Heart left ventricle (tissue), 16 donors: Measurements from ENCODE around the gene HLA-DQA2. TPM values are rescaled to one million over a fixed set of nuclear protein-coding genes. Genes with fewer than 3 reads are reported as not detected.

Experiments
- ATAC-seq, 4 donors: fragments of 200-7000 bp; cut with Tn5 transposase; one replicate each; pipeline ENCODE4 v1.9.1; 2020 to 2022; ENCODE audit warnings: moderate library complexity in 4 of 4, mild to moderate bottlenecking in 3 of 4, moderate number of reproducible peaks in 1 of 4
- DNase-seq, 5 donors: peaks; one replicate each; pipeline ENCODE4 v3.0.0-alpha.2; 2020
- H3K27ac ChIP-seq, 12 donors: fragments of 200-600 bp; sonication (generic) in 4 of 12; one replicate each; pipeline versions ENCODE4 v1.5.0 to v1.8.0; 2016 to 2022; ENCODE audit warnings: mild to moderate bottlenecking in 2 of 12
- H3K27me3 ChIP-seq, 9 donors: fragments of 200-600 bp; sonication (generic) in 2 of 9; one replicate each; pipeline versions ENCODE4 v1.5.1 to v1.8.0; 2016 to 2022; ENCODE audit warnings: mild to moderate bottlenecking in 3 of 9
- H3K36me3 ChIP-seq, 9 donors: fragments of 200-600 bp; sonication (generic) in 2 of 9; one replicate each; pipeline versions ENCODE4 v1.5.0 to v1.8.0; 2018 to 2022; ENCODE audit warnings: mild to moderate bottlenecking in 2 of 9
- H3K4me1 ChIP-seq, 12 donors: fragments of 200-600 bp; sonication (generic) in 4 of 12; one replicate each; pipeline versions ENCODE4 v1.5.0 to v1.8.0; 2016 to 2022; ENCODE audit warnings: mild to moderate bottlenecking in 3 of 12
- H3K4me3 ChIP-seq, 12 donors: fragments of 200-600 bp; sonication (generic) in 4 of 12; one replicate each; pipeline versions ENCODE4 v1.5.0 to v1.8.0; 2017 to 2022; ENCODE audit warnings: mild to moderate bottlenecking in 9 of 12, moderate library complexity in 4 of 12
- H3K9me3 ChIP-seq, 12 donors: fragments of 200-600 bp; sonication (generic) in 4 of 12; one replicate each; pipeline versions ENCODE4 v1.5.0 to v1.8.0; 2016 to 2022; ENCODE audit warnings: mild to moderate bottlenecking in 1 of 12
- CTCF ChIP-seq, 12 donors: fragments of 200-600 bp; sonication (generic) in 4 of 12; IDR thresholded peaks; one replicate each; pipeline versions ENCODE4 v1.5.0 to v1.8.0; 2018 to 2022; ENCODE audit warnings: antibody characterized with exemption in 12 of 12, mild to moderate bottlenecking in 5 of 12
- POLR2A ChIP-seq, 2 donors: fragments of 450-650 bp; IDR thresholded peaks; one replicate each; pipeline ENCODE4 v1.6.1; 2017; ENCODE audit warnings: antibody characterized with exemption in 2 of 2, mild to moderate bottlenecking in 2 of 2, moderate library complexity in 2 of 2
- WGBS, 4 donors: extraction: QIAGEN DNeasy Blood & Tissue Kit in 2 of 4; methylation state at CpG; one replicate each; pipeline versions ENCODE4 v1.1.5 to v1.1.7; 2013 to 2018; 5-methylcytosine and 5-hydroxymethylcytosine counted together
- intact Hi-C, 10 donors: fragments of 100-400 bp; cut with DNase I; formaldehyde crosslinking; loops; one replicate each; pipeline versions ENCODE4 v1.11.1 to v1.14.2; 2022
- polyA plus RNA-seq, 2 donors: library from polyadenylated mRNA; stranded (reverse); fragments of 200-250 nt; gene quantifications; one replicate each; pipeline ENCODE4 v1.2.3, GENCODE V29; 2013
- total RNA-seq, 9 donors: library from RNA; depleted of rRNA in 2 of 9; stranded (reverse); fragments of >200 nt in 2 of 9; fragmentation: NEBNext Ultra II Directional in 3 of 9; extraction: Animal tissue kit (Norgen Biotek cat#: 25700) in 3 of 9; gene quantifications; one replicate each; pipeline versions ENCODE4 v1.1.0 to v1.2.4, GENCODE V29; 2016 to 2023
- donor health status: ischemic (EF 13 %, LVEDD 7.1; RV severe dilation, severe dysfunction).
- donor health status: healthy with polysubstance abuse.
- donor health status: DM: no; HTN: yes; CAD: no.
- donor health status: DM: no; HTN: no; CAD: no.
- donor health status: ischemic (EF 25% LVEDD 6.9; RV normal size, moderate dysfunction).
- donor health status: ischemic (EF 25% LVEDD 5.7; RV mildly dilated, moderate dysfunction).
- donor health status: healthy.
- donor health status: DM: yes; HTN: yes; CAD: no.
- donor health status: ischemic (EF 35%, LVEDD 5.7; RV mildly dilated, moderate dysfunction).
- donor health status: nonischemic (EF 11% LVEDD 7.7; RV severe dilation, severe dysfunction).
- donor health status: DM: yes; HTN: yes; CAD: no.
- donor health status: PGD.
- donor health status: ischemic (EF 29% LVEDD 5.4; RV normal size, mild dysfunction).
- donor health status: nonischemic (EF 23%, LVEDD 6.1; RV moderate dilation, normal function).

Gene HLA-DQA2
- total and polyA plus RNA-seq, 11 donors: 0.14 to 34.4 (median 1.6) TPM; not detected in 5

- Histone ChIP-seq H3K9me3 (no peaks in the 10 kb centered on the region), H3K36me3 (no peaks in the 10 kb centered on the region), H3K27ac (no peak overlapping the region), H3K4me1 (no peaks in the 10 kb centered on the region), H3K27me3 (peaks cover 0 to 12% (median 0%) of the 10 kb centered on the region in 9 donors), H3K4me3 (no peak overlapping the region)
- intact Hi-C loops: loop anchor here in 2 of 10 donors (5.0 to 10.0 kb wide), 2 partner anchors 69 to 72 kb away; no protein-coding TSS in a partner anchor
- DNase-seq (no peak), ATAC-seq (no peak)
- TF ChIP-seq CTCF (IDR thresholded peaks at IDR 0.05) (no peak), POLR2A (IDR thresholded peaks at IDR 0.05) (no peak)
Measured at GRCh38 chr6:32713241-32713640, 27.9 kb upstream of the HLA-DQA2 start.

GRCh38 chr6:32716396-32716795 lies 24.8 kb upstream of the HLA-DQA2 start:
- DNase-seq (no peak), ATAC-seq (no peak)
- no peaks in the 10 kb centered on the region for H3K4me1 ChIP-seq
- intact Hi-C loops: loop anchor here in 1 of 10 donors (10.0 kb wide), 1 partner anchor 68 kb away; no protein-coding TSS in a partner anchor
- H3K9me3 ChIP-seq: no peaks in the 10 kb centered on the region
- WGBS, 4 donors: 77 to 91% (median 87%) methylated on average over 3 of the region's 3 CpGs
- H3K36me3 ChIP-seq: no peaks in the 10 kb centered on the region
- no peak overlapping the region for H3K27ac ChIP-seq
- peaks cover 0 to 37% (median 0%) of the 10 kb centered on the region in 9 donors for H3K27me3 ChIP-seq
- H3K4me3 ChIP-seq: no peak overlapping the region
- no peak for TF ChIP-seq CTCF (IDR thresholded peaks at IDR 0.05)
- TF ChIP-seq POLR2A (IDR thresholded peaks at IDR 0.05): no peak

DNA sequence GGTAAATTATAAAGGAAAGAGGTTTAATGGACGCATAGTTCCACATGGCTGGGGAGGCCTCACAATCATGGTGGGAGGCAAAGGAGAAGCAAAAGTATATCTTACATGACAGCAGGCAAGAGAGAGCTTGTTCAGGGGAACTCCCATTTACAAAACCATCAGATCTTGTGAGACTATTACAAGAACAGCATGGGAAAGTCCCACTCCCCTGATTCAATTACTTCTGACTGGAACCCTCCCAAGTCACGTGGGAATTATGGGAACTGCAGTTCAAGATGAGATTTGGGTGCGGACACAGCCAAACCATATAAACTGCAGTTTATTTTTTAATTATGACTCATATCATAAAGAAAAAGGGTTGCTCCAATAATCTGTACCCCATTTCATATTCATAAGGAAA lies 22.3 kb upstream of the HLA-DQA2 start:
- H3K27me3 ChIP-seq: peaks cover 0 to 52% (median 0%) of the 10 kb centered on the region in 9 donors
- H3K4me1 ChIP-seq: no peaks in the 10 kb centered on the region
- no peak overlapping the region for H3K27ac ChIP-seq
- no peaks in the 10 kb centered on the region for H3K9me3 ChIP-seq
- 61 to 73% (median 65%) methylated on average over 3 of the region's 3 CpGs for WGBS, 4 donors
- intact Hi-C loops: loop anchor here in 1 of 10 donors (10.0 kb wide), 1 partner anchor 66 kb away; no protein-coding TSS in a partner anchor
- ATAC-seq: no peak
- H3K36me3 ChIP-seq: no peaks in the 10 kb centered on the region
- no peak overlapping the region for H3K4me3 ChIP-seq
- TF ChIP-seq CTCF (IDR thresholded peaks at IDR 0.05): no peak
- no peak for TF ChIP-seq POLR2A (IDR thresholded peaks at IDR 0.05)
- no peak for DNase-seq

DNA sequence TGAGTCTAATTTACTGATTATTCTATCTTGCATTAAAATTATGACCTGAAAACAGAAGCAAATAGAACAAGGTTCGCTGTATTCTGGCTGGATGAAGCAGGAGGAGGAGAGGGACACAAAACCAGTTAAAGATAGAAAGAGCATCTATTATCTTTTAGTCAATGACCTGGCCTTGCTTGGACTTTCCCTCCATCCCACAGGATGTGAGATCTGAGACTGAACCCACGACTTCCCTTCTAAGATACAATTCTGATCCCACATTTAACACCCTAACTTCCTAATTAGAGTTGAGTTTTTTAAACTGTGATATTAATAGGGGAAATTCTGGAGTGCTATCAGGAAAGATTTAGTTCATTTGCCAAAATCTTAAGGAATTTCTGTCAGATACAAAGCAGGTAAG lies 3.1 kb upstream of the HLA-DQA2 start:
- no peak overlapping the region for H3K27ac ChIP-seq
- DNase-seq (no peak), ATAC-seq (no peak)
- H3K36me3 ChIP-seq: no peaks in the 10 kb centered on the region
- H3K27me3 ChIP-seq: peaks cover 0 to 86% (median 1%) of the 10 kb centered on the region in 9 donors
- H3K4me3 ChIP-seq: no peak overlapping the region
- H3K4me1 ChIP-seq: no peaks in the 10 kb centered on the region
- TF ChIP-seq CTCF (IDR thresholded peaks at IDR 0.05): no peak
- no peak for TF ChIP-seq POLR2A (IDR thresholded peaks at IDR 0.05)
- peaks cover 0 to 5% (median 0%) of the 10 kb centered on the region in 12 donors for H3K9me3 ChIP-seq
- intact Hi-C loops: no loop called here
- WGBS, 4 donors: 37 to 53% (median 43%) methylated on average over 2 of the region's 2 CpGs
